Stimulated activated naive CD8-positive, alpha-beta T cell treated with anti-CD3 and anti-CD28 coated beads, Interleukin-15, Interleukin-2, amounts not matched to agents 100 U/mL and 50 U/mL, for 24 hours (primary cell): ENCODE measurements around the gene CTDSPL.
"Not testable (repeated sequence)": the region's sequence is repeated elsewhere in the genome, so short reads cannot be mapped to it uniquely, and the experiment has no call there.

Source experiments
- ATAC-seq: fragments of 150-1000 bp; cut with Tn5 transposase; one replicate; pipeline ENCODE4 v1.10.0; 2021
- DNase-seq: peaks from one replicate; pipeline ENCODE4 v3.0.0; 2021

The CTDSPL gene, protein sequence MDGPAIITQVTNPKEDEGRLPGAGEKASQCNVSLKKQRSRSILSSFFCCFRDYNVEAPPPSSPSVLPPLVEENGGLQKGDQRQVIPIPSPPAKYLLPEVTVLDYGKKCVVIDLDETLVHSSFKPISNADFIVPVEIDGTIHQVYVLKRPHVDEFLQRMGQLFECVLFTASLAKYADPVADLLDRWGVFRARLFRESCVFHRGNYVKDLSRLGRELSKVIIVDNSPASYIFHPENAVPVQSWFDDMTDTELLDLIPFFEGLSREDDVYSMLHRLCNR

GRCh38 chr3:37861620-37862041 lies at the start of gene CTDSPL:
TSS of gene CTDSPL (plus strand) at chr3:37861880. CDS start at chr3:37862200, 320 bp downstream.
- ATAC-seq: no peak
- DNase-seq: peak; percentile 22

DNA sequence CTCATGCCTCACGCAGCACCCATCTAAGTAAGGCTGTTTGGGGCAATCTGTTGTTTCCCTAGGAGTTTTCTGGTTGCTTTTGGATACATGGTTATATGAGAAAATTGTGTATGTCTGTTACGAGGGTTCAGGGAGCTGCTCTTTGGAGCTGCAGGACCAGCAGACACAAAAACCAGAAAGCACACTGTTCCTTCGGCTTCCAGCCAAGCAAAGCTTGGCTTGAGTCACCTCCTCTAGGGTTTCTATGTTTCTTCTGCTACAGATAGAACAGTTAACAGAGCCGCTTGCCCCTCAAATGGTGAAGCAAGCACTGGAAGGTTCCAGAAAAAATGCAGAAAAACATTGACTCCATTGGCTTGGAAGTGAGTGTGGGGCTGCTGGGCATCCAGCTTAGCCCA lies 49.2 kb upstream of the CTDSPL start:
- no peak for DNase-seq
- no peak for ATAC-seq

DNA sequence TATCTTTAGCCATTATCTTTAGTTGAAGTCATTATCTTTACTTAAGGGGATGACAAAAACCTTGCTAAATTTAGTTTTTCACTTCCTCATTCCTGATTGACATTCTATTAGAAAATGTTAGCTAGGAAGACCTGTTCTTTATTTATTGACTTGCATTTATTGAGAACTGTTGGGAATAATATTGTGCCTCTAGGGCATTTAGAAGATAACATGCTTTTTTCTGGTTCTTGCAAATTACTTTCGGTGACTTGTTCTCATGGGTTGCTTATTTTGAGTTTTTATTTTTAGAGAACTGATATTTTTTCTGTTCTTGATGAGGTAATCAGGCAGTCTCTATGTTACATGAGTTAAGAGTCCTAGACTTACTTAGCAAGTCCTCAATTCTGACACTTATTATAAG lies 48.3 kb upstream of the CTDSPL start:
- no peak for ATAC-seq
- no peak for DNase-seq

DNA sequence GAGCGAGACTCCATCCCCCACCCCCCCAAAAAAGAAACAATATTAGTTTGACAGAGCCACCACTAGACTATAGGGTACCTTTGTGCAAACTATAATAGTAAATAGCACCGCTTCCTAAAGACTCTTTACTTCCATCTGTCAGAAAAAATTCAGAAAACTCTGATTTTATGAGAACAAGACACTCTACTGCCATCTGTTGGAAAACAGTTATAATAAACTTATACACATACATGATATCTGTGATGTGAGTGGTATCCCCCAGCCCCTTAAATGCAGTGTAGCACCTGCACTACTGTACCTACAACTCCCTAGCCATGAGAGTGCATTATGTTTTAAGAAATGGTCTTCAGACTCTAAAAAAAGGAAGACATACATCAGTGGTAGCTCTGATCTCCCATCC lies 47.1 kb upstream of the CTDSPL start:
- DNase-seq (no peak), ATAC-seq (no peak)

DNA sequence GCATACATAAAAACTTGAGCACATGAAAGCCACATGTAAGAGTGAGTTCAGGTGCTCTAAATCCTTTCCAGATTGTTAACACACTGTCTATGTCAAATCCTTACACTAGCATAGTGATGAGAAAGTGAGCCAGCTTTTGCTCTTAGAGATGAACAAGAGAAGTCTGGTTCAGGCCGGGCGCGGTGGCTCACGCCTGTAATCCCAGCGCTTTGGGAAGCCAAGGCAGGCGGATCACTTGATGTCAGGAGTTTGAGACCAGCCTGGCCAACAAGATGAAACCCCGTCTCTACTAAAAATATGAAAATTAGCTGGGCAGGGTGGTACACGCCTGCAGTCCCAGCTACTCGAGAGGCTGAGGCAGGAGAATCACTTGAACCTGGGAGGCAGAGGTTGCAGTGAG lies 46.5 kb upstream of the CTDSPL start:
- not testable (repeated sequence) for DNase-seq, ATAC-seq

DNA sequence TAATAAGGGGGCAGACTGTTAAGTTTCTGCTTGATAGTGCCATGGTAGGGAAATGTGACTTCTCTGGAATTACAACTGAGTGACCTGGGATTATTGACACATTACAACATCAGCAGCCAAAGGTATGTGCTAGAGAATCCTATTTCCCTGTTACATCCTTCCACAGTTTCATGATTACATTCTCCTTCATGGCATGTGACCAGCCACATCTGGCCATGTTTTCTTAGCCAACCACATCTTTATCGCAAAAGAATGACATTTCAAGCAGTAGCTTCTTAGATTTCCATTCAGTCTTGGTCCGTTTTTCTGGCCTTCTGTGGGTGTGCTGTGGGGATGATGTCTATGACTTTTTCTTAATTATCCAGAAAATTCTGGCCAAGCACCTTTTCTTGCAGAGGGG lies 45.4 kb upstream of the CTDSPL start:
- no peak for DNase-seq
- ATAC-seq: no peak

GRCh38 chr3:37819591-37819990 lies 42.1 kb upstream of the CTDSPL start:
- DNase-seq: no peak

DNA sequence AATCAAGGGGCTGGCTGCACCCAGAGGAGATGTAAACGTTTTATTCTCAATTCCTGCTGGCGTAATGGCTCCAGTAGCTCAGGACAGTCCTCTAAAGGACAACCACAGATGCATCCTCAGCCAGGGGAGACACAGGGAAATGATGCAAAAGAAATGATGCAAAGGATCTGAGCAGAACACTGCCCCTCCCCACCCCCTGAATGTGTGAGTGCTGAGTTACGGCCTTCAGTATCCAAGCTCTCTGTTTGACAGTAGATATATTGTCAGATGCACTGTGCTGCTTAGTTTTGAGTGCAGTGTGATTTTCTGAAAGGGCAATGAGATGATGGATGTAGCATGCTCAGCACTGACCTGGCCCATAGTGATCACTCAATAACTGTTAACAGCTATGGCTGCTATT lies 41.4 kb upstream of the CTDSPL start:
- no peak for DNase-seq
- ATAC-seq: no peak

More at GRCh38 chr3:37819591-37819990, 42.1 kb upstream of the CTDSPL start:
- no peak for ATAC-seq

DNA sequence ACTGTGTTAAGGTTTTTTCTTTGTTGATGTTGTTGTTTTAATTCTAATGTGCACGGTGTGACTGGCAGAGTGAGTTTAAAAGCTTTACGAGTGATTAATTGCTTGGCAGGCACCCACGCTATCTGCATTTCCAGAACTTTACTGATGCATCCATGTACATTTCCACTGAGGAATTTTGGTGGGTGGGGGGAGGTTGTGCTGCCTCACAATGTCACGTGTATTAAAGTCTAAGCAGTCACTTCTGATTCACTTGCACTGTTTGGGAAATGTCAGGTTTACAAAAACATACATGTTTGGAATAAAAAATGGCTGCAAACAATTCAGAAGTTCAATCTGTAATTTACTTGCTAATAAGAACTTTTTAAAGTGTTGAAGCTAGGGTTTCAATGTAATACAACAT lies 38.5 kb upstream of the CTDSPL start:
- DNase-seq (no peak), ATAC-seq (no peak)

DNA sequence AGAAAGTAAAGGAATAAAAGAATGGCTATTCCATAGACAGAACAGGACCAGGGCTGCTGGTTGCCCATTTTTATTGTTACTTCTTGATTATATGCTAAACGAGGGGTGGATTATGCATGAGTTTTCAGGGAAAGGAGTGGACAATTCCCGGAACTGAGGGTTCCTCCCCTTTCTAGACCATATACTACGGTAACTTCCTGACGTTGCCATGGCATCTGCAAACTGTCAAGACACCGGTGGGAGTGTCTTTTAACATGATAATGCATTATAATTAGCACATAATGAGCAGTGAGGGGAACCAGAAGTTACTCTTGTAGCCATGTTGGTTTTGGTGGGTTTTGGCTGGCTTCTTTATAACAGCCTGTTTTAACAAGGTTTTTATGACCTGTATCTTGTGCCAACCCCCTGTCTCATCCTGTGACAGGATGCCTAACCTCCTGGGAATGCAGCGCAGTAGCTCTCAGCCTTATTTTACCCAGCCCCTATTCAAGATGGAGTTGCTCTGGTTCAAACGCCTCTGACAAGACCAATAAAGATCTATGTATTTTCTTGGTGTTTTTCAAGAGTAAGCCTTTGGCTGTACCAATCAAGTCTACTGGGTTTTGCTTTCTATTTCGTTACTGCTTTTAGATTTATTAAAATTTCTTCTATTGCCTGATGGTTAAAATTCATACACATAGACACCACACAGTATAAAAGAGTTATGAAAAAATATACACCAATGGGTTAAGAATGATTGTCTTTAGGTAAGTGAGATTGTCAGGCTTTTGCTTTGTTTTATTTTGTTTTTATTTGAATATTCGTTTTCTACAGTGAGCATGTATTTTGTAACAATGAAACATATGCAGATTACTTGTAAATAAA lies 37.4 kb upstream of the CTDSPL start:
- DNase-seq (no peak), ATAC-seq (no peak)

DNA sequence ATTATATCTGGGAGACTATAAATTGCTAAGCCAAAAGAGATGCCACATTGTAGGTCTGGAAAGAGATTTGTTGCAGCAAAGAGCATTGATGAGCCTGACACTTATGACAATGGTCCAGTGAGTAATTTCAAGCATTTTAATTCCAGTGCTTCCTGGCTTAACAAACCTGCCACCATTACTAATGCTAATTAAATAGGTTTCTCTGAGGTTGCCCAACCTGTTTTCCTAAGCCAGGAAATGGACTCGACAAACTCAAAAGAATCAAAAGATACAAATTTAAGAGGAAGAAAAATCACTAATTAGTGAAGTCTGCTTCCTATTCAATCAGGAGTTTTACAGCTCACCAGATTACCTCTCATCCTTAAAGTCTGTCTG lies 36.7 kb upstream of the CTDSPL start:
- ATAC-seq: no peak
- no peak for DNase-seq

- DNase-seq: no peak
- ATAC-seq: no peak
These were observed 35.8 kb upstream of the CTDSPL start for GRCh38 chr3:37825744-37826400.

DNA sequence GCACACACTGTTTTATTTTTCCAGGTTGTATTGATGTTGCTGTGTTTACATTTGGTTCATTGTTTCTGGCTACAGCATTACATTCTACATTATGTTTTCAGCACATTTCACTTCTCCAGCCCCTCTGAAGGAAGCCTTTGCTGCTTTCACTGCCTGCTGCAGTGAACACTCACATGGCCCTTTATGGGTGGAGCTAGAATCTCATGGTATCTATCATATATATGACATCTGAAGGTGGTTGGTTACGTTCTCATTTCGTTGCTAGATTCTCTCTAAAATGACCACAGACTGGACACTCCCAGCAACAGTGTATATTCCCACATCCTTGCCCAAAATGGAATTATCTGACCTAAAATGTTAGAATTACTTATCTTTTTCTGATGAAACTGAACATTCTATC lies 35.2 kb upstream of the CTDSPL start:
- DNase-seq (no peak), ATAC-seq (no peak)

DNA sequence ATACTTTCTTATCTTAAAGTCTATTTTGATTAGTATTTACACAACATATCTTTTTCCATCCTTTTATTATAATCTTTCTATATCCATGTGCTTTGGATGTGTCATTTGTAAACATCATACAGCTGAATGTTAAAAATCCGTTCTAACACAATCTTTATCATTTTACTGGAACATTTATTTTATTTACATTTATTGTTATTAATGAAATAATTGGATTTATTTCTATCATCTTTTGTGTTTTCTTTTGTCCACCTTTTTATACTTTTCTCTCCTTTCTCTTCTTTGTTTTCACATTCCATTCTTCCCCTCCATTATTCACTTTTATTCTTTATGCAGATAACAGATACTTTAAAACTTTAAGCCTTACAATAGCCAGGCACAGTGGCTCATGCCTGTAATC lies 34.7 kb upstream of the CTDSPL start:
- DNase-seq (no peak), ATAC-seq (no peak)

DNA sequence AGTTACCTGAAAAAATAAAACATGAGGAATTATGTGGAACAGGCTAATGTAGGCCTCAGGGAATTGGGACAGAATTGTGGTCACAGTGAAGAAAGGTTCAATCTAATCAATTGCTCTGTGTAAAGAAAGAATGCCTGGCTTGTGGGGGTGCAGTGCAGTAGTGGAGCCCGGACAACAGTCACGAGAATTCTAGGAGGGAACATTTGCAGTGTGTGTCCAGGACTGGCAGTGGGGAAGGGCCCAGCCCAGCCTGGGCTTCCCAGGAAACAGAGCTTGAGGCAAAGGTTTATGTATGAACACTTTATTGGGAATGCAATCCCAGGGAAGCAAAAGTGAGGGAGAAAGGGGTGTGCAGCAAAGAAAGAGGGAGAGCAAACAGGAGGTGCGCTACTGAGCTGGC lies 29.2 kb upstream of the CTDSPL start:
- ATAC-seq: no peak
- DNase-seq: no peak

- DNase-seq: no peak
- no peak for ATAC-seq
These were observed 28.1 kb upstream of the CTDSPL start for GRCh38 chr3:37833302-37834186.

- ATAC-seq (no peak), DNase-seq (no peak)
These were observed 25.1 kb upstream of the CTDSPL start for GRCh38 chr3:37836589-37836988.

DNA sequence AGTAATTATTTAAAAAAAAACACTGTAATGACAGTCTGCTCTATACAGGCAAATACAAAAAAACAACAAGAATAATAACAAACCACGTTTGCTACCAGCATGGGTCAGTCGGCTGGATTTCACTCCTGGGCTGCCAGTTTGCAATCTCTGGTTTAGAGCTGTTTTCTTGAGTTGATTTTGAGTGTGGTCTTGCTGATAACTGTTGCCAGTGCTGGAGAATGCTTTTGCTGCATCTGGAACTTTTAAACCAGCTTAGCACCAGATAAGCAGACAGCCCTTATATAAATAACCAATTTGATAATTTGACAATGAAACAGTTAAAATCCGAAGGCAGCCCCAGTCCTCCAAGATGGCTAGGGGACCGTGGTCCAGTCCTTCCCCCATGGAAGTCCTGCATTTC lies 14.0 kb upstream of the CTDSPL start:
- ATAC-seq (no peak), DNase-seq (no peak)

DNA sequence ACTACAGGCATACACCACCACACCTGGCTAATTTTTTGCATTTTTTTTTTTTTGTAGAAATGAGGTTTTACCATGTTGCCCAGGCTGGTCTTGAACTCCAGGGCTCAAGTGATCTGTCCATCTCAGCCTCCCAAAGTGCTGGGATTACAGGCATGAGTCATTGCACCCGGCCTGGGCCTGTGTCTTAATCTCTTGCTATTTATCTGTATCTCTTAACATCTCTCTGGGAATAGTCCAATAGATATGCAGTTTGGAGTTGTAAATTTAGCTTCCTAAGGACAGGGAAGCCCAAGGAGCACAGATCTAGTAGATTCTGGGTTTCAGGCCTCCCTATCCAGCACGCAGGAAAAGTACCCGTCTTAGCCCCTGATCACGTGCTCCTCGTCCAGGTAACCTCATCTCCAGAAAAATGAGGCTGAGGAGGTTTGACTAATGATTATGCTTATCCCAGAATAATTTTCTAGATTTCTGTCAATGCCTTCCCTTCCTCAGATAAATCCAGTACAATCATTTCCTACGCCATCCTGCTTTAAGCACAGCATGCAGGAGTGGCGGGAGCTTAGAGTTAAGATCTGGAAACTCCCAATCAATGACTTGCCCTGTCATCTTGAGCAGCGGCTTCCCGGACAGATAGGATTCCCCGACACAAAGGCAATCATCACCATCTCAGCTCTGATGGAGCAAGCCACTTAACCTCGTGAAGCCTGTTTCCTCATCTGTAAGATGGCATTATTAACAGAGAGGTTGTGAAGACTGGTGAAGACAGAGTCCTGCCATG lies 12.3 kb upstream of the CTDSPL start:
- ATAC-seq (no peak), DNase-seq (no peak)

DNA sequence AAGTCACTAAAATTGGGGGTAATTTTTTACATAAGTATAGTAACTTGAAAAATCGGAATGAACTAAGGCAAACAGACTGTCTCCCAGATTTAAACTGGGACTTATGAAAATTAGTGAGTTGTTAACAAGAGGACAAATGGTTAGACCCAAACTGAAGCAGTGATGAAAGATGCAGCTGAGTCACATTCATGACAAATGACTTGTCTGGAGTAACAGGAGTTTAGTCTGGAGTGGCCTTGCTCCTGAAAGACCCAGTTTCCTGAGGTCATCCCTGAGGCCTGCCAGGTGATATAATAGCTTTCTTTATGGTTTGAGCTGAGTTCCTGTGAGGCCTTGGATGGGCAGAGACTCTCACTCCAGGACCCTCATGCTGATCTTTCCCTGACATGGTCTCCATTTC lies 9.6 kb upstream of the CTDSPL start:
- DNase-seq: no peak
- ATAC-seq: no peak

DNA sequence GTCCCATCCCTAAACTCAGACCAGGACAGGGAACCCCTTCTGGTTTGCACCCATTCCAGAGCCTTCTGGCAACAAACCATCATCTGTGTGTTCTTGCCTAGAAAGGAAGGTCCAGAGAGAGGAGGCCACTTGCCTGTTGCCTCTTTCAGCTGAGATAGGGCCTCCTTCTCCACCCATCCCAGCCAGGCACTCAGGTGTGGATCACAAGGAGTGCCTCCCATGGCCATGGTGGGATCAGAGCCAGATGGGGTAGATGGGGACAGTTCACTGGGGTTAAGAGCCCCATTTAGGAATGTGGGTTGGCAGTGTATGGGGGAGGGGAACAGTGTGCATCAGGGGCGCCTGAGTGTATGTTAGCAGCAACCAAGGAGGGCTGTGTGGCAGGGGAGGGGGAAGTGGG lies 8.9 kb upstream of the CTDSPL start:
- ATAC-seq (no peak), DNase-seq (no peak)
